GM18511 (cell line): ENCODE measurements around the gene GCNA.
"Not testable (repeated sequence)": the region's sequence is repeated elsewhere in the genome, so short reads cannot be mapped to it uniquely, and the experiment has no call there.

Experiments used
- ATAC-seq: cut with Tn5 transposase; IDR thresholded peaks from one replicate; pipeline ENCODE4 v1.9.1; 2021; ENCODE audit warnings: mild to moderate bottlenecking, moderate library complexity; ENCODE audit not compliant: unreplicated experiment

Gene GCNA

GRCh38 chrX:71556036-71556435 is 22.2 kb upstream of the GCNA start:
- no peak for ATAC-seq

GRCh38 chrX:71558920-71559319 is 19.3 kb upstream of the GCNA start:
- ATAC-seq = no peak

GRCh38 chrX:71559773-71560172 is 18.5 kb upstream of the GCNA start:
- ATAC-seq = not testable (repeated sequence)

- no peak for ATAC-seq
Observed at GRCh38 chrX:71563921-71564320, 14.3 kb upstream of the GCNA start.

- ATAC-seq = no peak
Observed at GRCh38 chrX:71565474-71566041, 12.7 kb upstream of the GCNA start.

GRCh38 chrX:71571390-71571789 is 6.8 kb upstream of the GCNA start:
- not testable (repeated sequence) for ATAC-seq

GRCh38 chrX:71573590-71573989 is 4.6 kb upstream of the GCNA start:
- no peak for ATAC-seq

GRCh38 chrX:71577682-71578081 is 555 bp upstream of the GCNA start:
- ATAC-seq = no peak

- no peak for ATAC-seq
Observed at GRCh38 chrX:71579136-71579989, 1.1 kb downstream of the GCNA start.

- no peak for ATAC-seq
Observed at GRCh38 chrX:71579990-71580380, 1.7 kb downstream of the GCNA start.

- ATAC-seq = no peak
Observed at GRCh38 chrX:71581210-71581609, 3.0 kb downstream of the GCNA start.

GRCh38 chrX:71586929-71587328 is 8.7 kb downstream of the GCNA start:
- ATAC-seq = no peak

GRCh38 chrX:71593210-71593609 is 15.0 kb downstream of the GCNA start:
- ATAC-seq = not testable (repeated sequence)

- ATAC-seq = no peak
Observed at GRCh38 chrX:71599965-71600364, 21.7 kb downstream of the GCNA start.

- no peak for ATAC-seq
Observed at GRCh38 chrX:71603618-71604017, 25.4 kb downstream of the GCNA start.

- ATAC-seq = no peak
Observed at GRCh38 chrX:71604141-71604540, 25.9 kb downstream of the GCNA start.

- no peak for ATAC-seq
Observed at GRCh38 chrX:71604796-71605568, 26.7 kb downstream of the GCNA start.

- ATAC-seq = no peak
Observed at GRCh38 chrX:71606536-71607216, 28.4 kb downstream of the GCNA start.

- no peak for ATAC-seq
Observed at GRCh38 chrX:71607488-71607887, 29.3 kb downstream of the GCNA start.

- no peak for ATAC-seq
Observed at GRCh38 chrX:71609095-71609750, 31.0 kb downstream of the GCNA start.

GRCh38 chrX:71611736-71612135 is 33.5 kb downstream of the GCNA start:
- not testable (repeated sequence) for ATAC-seq
